Adrenal gland (tissue), 5 donors: Measurements from ENCODE around the gene PXYLP1.

Experiments used
- POLR2A ChIP-seq, 2 donors: fragments of 450-650 bp; IDR thresholded peaks; one replicate each; pipeline ENCODE4 v1.6.1; 2017; ENCODE audit warnings: antibody characterized with exemption in 2 of 2, mild to moderate bottlenecking in 2 of 2, moderate library complexity in 1 of 2
- TF ChIP-seq, protein P1 (sequence below), 6 experiments: fragments of 450-650 bp in 4 of 6; fragments of 200-600 bp in 2 of 6; sonication (generic) in 1 of 6; IDR thresholded peaks; 1 replicate in 5 of 6; 2 replicates in 1 of 6; pipeline versions ENCODE4 v1.5.1 to v1.8.0; 2016 to 2021; ENCODE audit warnings: antibody characterized with exemption in 6 of 6, mild to moderate bottlenecking in 2 of 6, moderate library complexity in 1 of 6
- donor health status: DM: no; HTN: no; CAD: no.

GRCh38 chr3:141338881-141339280 lies 107.3 kb downstream of the PXYLP1 start:
- TF ChIP-seq, protein P1, sequence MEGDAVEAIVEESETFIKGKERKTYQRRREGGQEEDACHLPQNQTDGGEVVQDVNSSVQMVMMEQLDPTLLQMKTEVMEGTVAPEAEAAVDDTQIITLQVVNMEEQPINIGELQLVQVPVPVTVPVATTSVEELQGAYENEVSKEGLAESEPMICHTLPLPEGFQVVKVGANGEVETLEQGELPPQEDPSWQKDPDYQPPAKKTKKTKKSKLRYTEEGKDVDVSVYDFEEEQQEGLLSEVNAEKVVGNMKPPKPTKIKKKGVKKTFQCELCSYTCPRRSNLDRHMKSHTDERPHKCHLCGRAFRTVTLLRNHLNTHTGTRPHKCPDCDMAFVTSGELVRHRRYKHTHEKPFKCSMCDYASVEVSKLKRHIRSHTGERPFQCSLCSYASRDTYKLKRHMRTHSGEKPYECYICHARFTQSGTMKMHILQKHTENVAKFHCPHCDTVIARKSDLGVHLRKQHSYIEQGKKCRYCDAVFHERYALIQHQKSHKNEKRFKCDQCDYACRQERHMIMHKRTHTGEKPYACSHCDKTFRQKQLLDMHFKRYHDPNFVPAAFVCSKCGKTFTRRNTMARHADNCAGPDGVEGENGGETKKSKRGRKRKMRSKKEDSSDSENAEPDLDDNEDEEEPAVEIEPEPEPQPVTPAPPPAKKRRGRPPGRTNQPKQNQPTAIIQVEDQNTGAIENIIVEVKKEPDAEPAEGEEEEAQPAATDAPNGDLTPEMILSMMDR (IDR thresholded peaks at IDR 0.05) = no peak
- no peak for TF ChIP-seq POLR2A (IDR thresholded peaks at IDR 0.05)
